CD4-positive, alpha-beta T cell treated with Interleukin-10 for 1 hour (primary cell): Measurements from ENCODE around the gene ANKRD53.

Experiments used
- DNase-seq: peaks from one replicate; pipeline ENCODE4 v3.0.0-alpha.2; 2020

ANKRD53 gene

DNA sequence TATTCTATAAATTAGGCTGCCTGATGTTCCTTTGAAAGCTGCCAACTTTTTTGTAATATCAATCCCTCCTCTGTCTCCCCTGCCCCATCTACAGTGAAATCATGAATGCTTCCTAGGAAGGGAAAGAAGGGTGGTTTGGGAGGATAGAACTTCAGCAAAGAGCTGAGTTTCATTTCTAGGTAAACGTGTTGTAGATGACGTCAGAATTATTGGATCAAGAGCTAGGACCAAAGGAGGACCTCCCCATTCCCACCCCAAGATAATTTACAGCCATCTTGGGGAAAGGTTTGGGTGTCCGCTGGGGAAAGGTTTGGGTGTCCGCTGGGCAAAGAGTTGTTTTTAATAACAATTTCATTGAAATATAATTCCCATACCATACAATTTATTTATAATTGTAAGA, 11.2 kb upstream of the ANKRD53 start:
- DNase-seq: no peak

- DNase-seq: no peak
Observed at GRCh38 chr2:70974592-70974991, 3.8 kb upstream of the ANKRD53 start.

GRCh38 chr2:70975237-70975636, 3.2 kb upstream of the ANKRD53 start:
- DNase-seq: no peak

DNA sequence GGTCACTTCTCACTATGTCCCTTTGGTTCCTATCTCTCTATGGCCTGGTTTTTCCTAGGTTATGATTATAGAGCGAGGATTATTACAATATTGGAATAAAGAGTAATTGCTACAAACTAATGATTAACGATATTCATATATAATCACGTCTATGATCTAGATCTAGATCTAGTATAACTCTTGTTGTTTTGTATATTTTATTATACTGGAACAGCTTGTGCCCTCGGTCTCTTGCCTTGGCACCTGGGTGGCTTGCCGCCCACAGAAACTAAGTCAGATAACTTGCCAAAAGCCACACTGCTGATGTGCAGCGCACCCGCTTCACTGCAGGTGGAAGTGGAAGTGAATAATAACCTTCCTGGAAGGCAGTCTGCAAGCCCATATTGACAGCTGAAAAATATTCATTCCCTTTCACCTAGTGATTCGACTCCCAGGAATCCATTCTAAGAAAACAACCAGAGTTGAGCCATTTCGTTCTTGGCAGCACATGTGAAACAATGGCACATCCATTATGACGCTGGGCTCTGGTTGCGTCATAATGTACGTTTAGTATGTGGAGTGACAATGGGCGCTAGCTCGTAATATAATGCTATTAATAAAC, 725 bp upstream of the ANKRD53 start:
- DNase-seq: peak; percentile 32

DNA sequence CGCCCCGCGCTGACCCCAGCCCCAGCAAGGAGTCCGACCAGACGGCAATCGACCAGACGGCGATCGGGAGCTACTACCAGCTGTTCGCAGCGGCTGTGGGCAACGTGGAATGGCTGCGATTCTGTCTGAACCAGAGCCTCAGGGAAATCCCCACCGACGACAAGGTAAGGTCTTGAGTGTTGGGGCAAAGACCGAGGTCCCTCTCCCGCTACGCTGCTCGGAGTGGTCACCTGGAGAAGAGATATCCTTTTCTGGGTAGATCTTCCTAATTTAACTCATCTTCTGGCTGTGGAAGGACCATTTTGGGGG, 704 bp downstream of the ANKRD53 start:
- no peak for DNase-seq

- no peak for DNase-seq
Observed at GRCh38 chr2:70979626-70980025, 1.2 kb downstream of the ANKRD53 start.

- DNase-seq: no peak
Observed at GRCh38 chr2:70981421-70981820, 3.0 kb downstream of the ANKRD53 start.

GRCh38 chr2:70981866-70982810, 3.7 kb downstream of the ANKRD53 start:
- DNase-seq: no peak

GRCh38 chr2:70982971-70983370, 4.5 kb downstream of the ANKRD53 start:
- no peak for DNase-seq

DNA sequence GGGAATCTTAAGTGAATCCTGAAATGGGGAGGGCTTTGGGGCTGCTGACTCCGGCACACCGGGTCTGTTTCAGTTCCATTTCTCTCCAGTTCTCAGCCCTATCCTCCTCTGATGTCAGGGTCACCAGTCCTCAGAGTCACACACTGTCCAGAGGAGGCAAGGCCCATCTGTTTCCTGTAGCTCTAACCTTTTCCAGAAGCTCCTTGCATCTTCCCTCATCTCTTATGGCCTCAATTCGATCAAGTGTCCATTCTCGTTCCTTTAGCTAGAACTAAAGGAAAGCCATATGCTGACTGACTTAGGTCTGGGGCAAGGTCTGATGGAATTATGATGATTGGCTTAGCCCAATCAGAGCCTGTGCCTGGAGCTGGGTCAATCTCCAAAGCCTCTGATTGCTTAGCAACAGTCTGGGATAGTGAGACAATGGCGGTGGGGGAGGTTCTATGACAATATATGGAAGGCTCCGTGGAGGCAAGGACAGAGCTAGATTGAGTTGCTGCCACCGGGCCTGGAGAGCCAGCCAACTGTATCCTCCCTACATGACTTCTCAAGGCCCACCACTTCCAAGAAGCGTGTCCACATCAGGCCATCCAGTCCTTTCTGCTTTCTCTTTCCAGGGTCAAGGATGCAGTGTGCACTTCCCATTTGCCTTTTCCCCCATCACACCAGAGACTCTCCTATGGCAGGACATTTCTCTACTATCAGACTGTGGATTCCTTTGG, 5.2 kb downstream of the ANKRD53 start:
- no peak for DNase-seq

GRCh38 chr2:70984228-70984575, 5.8 kb downstream of the ANKRD53 start:
- DNase-seq: no peak

DNA sequence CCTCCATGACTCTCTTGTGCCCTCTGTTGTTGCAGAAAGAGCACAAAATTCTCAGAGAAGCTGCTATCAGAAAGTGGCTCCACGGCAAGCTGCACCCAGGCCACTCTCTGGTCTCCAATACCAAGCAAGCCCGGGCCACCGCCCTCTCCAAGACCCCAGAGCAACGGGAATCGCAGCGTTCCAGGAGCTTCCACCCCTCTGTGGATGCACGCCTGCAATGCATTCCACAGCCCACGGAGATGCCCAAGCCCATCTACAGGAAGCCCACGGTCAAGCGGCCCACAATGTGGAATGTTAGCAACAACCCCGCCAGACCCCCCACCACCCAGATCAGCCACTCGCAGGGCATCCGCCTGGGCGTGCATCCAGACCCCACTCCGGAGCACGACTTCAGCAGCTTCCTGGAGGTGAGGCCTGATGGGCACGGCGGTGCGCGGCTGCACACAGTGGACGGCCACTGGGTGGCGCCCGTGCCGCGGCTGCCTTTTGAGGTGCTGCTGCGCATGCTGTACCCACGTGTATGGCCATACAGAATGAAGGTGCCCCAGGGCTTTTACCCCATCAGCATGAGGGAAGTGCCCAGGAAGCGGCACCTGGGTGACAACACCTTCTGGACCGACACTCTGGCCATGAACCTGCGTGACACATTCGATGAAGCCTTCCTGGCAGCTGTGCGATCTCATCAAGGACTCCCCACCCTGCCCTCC, 6.3 kb downstream of the ANKRD53 start:
- DNase-seq: peak; percentile 83

DNA sequence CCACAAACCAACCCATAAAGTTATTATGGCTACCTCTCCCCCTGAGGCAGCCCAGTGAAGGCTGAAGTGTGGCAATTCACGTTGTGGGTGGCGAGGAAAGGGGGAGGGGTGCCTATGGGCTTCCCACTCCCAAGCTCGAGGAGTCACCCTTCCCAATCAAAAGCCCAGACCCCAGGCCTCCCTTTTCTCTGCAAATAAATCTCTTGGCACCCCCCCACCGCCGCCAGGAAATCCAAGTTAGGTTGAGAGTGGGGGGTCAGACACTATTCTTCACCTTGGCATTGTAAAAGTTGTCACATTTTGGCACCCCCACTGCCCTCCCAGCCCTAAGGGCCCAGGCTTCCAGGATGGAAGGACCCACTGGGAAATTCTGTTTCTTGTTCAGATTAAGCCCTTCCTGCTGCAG, 6.9 kb downstream of the ANKRD53 start:
- no peak for DNase-seq

- no peak for DNase-seq
Observed at GRCh38 chr2:70985956-70986355, 7.5 kb downstream of the ANKRD53 start.

- DNase-seq: no peak
Observed at GRCh38 chr2:70986499-70987189, 8.2 kb downstream of the ANKRD53 start.

DNA sequence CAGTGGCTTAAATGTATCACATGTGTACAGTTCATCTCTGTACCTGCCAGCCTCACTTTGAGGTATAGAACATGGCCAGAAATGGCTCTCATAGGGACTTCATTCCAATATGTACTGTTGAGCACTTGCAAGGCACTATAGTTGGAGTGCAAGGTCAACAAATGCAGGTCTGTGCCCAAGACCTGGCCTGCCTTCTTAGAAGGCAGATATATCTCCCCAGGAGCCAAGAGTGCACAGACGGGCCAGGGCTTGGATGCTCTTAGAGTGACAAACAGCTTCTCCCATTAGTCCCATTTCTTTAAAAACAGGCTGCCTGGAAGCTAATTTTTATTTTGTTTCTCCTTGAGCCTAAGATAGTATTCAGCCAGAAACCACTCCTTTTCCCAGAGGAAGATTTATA, 9.0 kb downstream of the ANKRD53 start:
- no peak for DNase-seq

DNA sequence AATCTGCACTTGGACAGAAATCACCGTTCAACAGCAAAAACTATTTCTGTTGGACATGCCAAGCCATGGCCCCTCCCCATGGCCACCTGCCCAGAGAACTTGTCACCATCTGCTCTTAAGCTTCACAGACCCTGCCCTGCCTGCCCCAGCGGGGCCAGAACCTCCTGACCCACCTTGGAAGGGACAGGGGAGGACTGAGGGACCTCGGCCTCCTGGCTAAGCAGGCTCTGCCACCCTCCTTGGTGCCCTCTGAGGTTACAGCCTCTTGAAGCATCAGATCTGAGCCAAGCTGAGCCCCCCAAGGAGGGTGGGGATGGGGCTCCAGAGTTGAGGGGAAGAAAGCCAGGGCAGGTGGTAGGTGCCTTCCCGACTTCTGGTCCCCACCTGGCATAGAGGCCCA, 9.7 kb downstream of the ANKRD53 start:
- no peak for DNase-seq

DNA sequence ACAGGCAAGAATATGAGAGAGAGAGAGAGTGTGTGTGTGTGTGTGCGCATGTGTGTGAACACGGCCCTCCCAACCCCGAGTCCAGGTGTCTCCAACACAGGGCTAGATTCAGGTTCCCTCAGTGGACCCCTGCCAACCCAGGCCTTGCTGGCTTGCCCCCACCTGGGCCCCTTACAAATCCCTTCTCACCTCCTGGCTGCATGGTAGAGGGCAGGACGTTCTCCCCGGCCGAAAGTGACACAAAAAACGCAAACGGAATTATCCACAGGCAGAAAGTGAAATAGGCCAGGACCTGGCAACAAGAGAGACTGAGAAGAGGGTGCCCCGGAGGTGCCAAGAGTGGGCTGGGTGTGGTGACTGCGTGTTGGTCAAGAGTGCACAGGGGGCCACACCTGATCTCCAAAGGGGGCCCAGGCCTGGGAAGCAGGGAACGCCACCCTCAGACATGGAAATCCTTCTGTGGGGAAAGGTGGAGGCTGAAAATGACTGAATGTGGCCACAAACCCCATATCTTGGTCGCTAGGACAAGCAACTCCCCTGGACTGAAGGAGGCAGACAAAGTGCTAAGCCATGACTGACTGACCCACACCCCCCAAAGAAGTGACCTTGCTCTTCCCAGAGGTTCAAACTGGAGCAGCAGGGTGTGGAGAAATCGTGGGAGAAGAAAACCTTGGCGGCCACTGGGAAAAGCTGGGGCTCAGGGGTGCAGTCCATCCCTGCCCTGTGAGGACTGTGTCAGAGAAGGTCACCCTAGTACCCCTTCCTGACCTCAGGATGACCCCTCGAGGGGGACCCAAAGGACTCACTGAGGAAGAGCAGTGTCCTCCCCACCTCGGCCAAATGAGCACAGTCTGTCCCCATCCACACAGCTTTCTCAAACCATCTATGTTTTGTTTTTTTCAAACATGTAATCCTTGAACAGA, 10.6 kb downstream of the ANKRD53 start:
- DNase-seq: no peak

- no peak for DNase-seq
Observed at GRCh38 chr2:70990216-70990615, 11.8 kb downstream of the ANKRD53 start.

DNA sequence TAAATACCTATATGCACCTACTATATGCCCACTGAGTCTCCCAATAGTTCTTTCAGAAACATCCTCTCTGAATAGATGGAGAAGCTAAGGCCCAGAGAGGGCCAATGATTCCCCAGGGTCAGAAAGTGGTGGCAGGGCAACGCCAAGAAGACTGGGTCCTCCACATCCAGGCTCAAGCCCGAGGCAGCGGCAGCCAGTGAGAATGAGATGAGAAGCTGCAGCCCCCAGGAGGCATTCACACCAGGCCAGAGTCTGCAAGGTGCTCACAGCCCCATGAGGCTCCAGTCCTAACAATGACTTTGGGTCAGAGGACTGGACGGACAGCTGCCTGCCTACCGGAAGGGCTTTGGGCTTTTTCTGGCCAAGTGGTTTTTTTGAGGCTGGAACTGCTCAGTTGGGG, 12.7 kb downstream of the ANKRD53 start:
- no peak for DNase-seq

DNA sequence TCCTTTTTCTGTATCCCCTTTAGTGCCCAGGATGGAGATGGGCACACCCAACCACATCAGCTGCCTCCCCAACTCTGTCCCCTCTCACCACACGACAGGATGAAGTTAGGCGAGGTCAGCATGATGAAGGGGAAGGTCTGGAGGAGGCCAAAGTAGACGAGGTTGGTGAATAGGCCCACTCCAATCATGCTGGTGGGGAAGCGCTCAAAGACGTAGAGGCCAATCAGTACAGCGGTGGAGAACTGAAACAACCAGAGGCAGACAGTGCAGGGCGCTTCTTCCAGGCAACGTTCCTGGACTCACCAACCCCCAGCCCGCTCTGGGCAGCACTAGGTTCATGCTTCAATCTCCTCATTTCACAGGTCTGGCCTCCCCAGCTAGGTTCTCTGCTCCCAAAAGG, 13.3 kb downstream of the ANKRD53 start:
- no peak for DNase-seq
